LNCAP (cell line): ENCODE measurements around the gene CCDC50.

Source experiments
- CTCF ChIP-seq: fragments of 450-650 bp; IDR thresholded peaks from 2 replicates; pipeline ENCODE4 v1.5.1; 2017; ENCODE audit warnings: mild to moderate bottlenecking

Gene CCDC50

DNA sequence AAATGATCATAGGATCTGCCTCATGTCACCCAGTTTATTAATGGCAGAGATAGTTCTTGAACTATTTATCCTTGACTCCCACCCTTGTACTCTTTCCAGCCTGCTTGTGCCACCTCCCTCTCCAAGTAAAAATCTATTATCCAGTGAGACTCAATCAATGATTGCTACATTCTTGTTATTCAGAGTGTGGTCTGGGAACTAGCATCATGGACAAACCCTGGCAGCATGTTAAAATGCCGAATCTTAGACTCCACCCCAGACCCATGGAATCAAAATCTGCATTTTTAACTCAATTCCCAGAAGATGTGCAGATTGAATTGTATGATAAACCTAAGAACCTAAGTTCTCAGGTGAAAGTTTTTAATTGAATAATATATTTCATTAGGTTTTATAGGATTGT is 97.1 kb downstream of the CCDC50 start:
- no peak for TF ChIP-seq CTCF

GRCh38 chr3:191428177-191428576 is 99.0 kb downstream of the CCDC50 start:
- TF ChIP-seq CTCF, result no peak

- TF ChIP-seq CTCF, result no peak
These were observed 100.9 kb downstream of the CCDC50 start for GRCh38 chr3:191430103-191430502.

DNA sequence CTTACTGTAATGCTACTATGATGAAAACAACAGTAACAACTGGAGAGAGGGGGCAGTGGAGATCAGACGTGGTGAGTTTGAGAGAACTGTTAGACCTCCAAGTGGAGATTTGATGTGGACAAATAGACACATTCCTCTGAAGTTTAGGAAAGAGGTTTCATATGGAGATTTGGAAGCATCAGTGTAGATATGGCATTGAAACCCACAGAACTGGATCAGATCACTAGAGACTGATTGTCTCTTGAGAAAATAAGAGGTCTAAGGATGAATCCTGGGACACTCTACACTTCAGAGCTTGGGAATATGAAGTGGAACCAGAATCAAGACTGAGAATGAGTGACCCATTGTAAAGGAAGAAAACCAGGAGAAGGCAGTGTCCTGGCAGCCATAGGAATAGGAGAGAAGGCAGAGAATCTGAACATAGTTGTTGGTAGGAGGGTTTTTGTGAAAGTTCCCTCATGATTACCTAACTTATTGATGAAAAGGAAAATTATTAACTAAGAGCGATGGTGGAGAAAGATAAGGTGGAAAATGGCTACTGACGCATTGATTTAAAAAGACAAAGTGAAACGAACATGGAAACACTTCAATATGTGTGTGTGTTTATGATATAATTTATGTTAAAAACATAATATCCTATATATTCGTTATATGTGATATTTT is 102.1 kb downstream of the CCDC50 start:
- TF ChIP-seq CTCF, result no peak

DNA sequence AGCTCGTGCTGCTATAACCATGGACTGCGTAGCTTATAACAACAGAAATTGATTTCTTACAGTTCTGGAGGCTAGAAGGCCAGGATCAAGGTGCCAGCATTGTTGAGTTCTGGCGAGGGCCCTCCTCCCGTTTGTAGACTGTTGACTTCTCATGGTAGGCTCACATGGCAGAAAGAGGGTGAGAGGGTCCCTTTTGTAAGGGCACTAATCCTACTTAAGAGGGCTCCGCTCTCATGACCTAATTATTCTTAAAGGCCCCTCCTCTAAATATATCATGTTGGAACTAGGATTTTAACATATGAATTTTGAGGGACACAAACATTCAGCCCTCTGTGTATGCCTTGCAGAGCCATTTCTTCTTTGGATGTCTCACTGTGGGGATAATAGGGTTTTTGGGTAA is 103.0 kb downstream of the CCDC50 start:
- TF ChIP-seq CTCF, result no peak

DNA sequence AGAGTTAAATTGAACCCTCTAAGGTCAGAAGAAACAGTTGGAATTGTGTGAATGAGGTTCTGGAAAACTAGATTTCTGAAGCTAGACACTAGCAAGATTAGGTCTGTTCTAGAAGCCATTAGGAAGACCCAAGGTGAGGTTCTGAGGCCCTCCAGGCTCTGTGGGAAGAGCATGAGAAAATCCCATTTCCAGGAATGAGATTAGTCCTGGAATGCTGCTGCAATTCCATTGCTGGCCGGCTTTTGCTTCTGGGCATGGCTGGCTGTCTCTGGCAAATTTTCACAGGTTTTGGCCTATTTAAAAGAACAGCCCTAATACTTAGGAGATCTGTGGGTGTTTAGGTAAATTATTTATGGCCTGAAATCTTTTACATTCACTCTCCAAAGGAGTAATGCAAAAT is 104.8 kb downstream of the CCDC50 start:
- no peak for TF ChIP-seq CTCF

DNA sequence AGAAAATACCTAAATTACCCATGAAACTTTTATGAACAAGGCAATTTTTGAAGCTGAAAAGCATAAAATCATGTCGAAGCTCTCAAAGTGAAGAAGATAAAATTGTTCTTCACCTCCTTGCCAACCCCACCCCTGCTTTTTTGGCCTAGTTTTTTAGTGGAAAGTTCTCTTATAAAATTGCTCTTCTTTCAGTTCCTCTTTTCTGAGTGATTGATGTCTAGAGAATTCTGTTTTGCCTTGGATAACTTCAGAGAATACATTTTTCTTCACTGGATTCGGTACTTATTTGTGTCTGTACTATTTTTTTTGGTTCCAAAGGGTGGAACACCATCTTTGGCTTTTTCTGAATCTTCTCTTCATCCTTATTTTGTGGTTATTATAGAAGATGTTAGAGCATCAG is 106.8 kb downstream of the CCDC50 start:
- no peak for TF ChIP-seq CTCF
